SK-N-SH (cell line): ENCODE results near the gene SOCS3. TPM values are rescaled to one million over a fixed set of nuclear protein-coding genes. Genes with fewer than 3 reads are reported as not detected.

Source experiments
- CTCF ChIA-PET: fragments of 300-600, 350-600 bp; formaldehyde crosslinking; extraction: SDS; loops from one replicate; lab custom pipeline; 2021; lab: Yijun Ruan, JAX
- POLR2A ChIA-PET: fragments of 350-600 bp; sonication (Branson Sonifier 250); formaldehyde crosslinking; extraction: SDS; loops from one replicate; lab custom pipeline; 2020; ENCODE audit warnings: antibody characterized with exemption, inconsistent platforms; lab: Yijun Ruan, JAX
- DNase-seq: peaks from one replicate; pipeline ENCODE4 v3.0.0; 2012
- H2AFZ ChIP-seq: fragments of 200-600 bp; sonication (generic); 2 replicates; pipeline ENCODE4 v1.8.1; 2016; ENCODE audit warnings: antibody characterized with exemption, mild to moderate bottlenecking, low read depth
- H3F3A ChIP-seq: fragments of 200-600 bp; sonication (generic); replicated peaks from 2 replicates; pipeline ENCODE3; 2016; ENCODE audit warnings: antibody characterized with exemption, mild to moderate bottlenecking; ENCODE audit not compliant: insufficient read depth
- H3K27ac ChIP-seq, 2 experiments: fragments of 200-500 bp in 1 of 2; fragments of 200-600 bp in 1 of 2; sonication (Bioruptor generic) in 1 of 2; sonication (generic), shearing (Covaris generic) in 1 of 2; 2 replicates each; pipeline versions ENCODE4 v1.5.1 to v1.6.1; 2014 to 2016; ENCODE audit warnings: low read depth in 2 of 2, inconsistent platforms in 1 of 2, low read length in 1 of 2, mild to moderate bottlenecking in 1 of 2, mixed read lengths in 1 of 2
- H3K27me3 ChIP-seq: fragments of 200-600 bp; sonication (generic), shearing (Covaris generic); 2 replicates; pipeline ENCODE4 v1.6.1; 2016; ENCODE audit warnings: mixed run types; ENCODE audit not compliant: insufficient read depth
- H3K36me3 ChIP-seq, 2 experiments: fragments of 200-500 bp in 1 of 2; fragments of 200-600 bp in 1 of 2; sonication (Bioruptor generic) in 1 of 2; sonication (generic) in 1 of 2; replicated peaks in 1 of 2; 2 replicates each; pipeline versions ENCODE3 to v1.5.1; 2014 to 2016; ENCODE audit warnings: low read length in 1 of 2, mild to moderate bottlenecking in 1 of 2; ENCODE audit not compliant: insufficient read depth in 2 of 2, control insufficient read depth in 1 of 2
- H3K4me1 ChIP-seq, 2 experiments: fragments of 200-500 bp in 1 of 2; fragments of 200-600 bp in 1 of 2; sonication (Bioruptor generic) in 1 of 2; sonication (generic), shearing (Covaris generic) in 1 of 2; 2 replicates each; pipeline versions ENCODE4 v1.5.1 to v1.6.1; 2014 to 2016; ENCODE audit warnings: low read depth in 1 of 2, low read length in 1 of 2, mixed run types in 1 of 2; ENCODE audit not compliant: insufficient read depth in 2 of 2, control insufficient read depth in 1 of 2
- H3K4me2 ChIP-seq: fragments of 200-600 bp; sonication (generic), shearing (Covaris generic); 2 replicates; pipeline ENCODE4 v1.6.1; 2017; ENCODE audit warnings: mixed run types
- H3K4me3 ChIP-seq, 2 experiments: fragments of 200-500 bp in 1 of 2; fragments of 200-600 bp in 1 of 2; sonication (Bioruptor generic) in 1 of 2; sonication (generic), shearing (Covaris generic) in 1 of 2; 2 replicates each; pipeline versions ENCODE4 v1.5.1 to v1.8.1; 2014 to 2016; ENCODE audit warnings: low read depth in 2 of 2, inconsistent platforms in 1 of 2, low read length in 1 of 2, mild to moderate bottlenecking in 1 of 2, mixed read lengths in 1 of 2, moderate library complexity in 1 of 2
- H3K79me2 ChIP-seq: fragments of 200-600 bp; sonication (generic); 2 replicates; pipeline ENCODE4 v1.8.1; 2017; ENCODE audit warnings: mild to moderate bottlenecking; ENCODE audit not compliant: insufficient read depth
- H3K9ac ChIP-seq: fragments of 200-600 bp; sonication (generic); 2 replicates; pipeline ENCODE4 v1.6.1; 2017; ENCODE audit warnings: mixed run types
- H3K9me2 ChIP-seq: fragments of 200-600 bp; sonication (generic); 2 replicates; pipeline ENCODE4 v1.6.1; 2017; ENCODE audit warnings: mixed run types
- H3K9me3 ChIP-seq: fragments of 200-600 bp; sonication (generic); 2 replicates; pipeline ENCODE4 v1.6.1; 2017; ENCODE audit warnings: mixed run types, mild to moderate bottlenecking, moderate library complexity
- H4K20me1 ChIP-seq: fragments of 200-600 bp; sonication (generic); 2 replicates; pipeline ENCODE4 v1.6.1; 2017; ENCODE audit warnings: mild to moderate bottlenecking, mixed run types; ENCODE audit not compliant: insufficient read depth
- CTCF ChIP-seq: fragments of 200-600 bp; sonication (generic); IDR thresholded peaks from 2 replicates; pipeline ENCODE4 v1.6.1; 2017; ENCODE audit warnings: antibody characterized with exemption, mild to moderate bottlenecking, moderate library complexity
- EZH2phosphoT487 ChIP-seq: fragments of 200-600 bp; sonication (generic); IDR thresholded peaks from 2 replicates; pipeline ENCODE4 v1.6.1; 2017; ENCODE audit warnings: low read depth, mixed run types, mild to moderate bottlenecking, antibody characterized with exemption, moderate library complexity, borderline replicate concordance
- FOSL2 ChIP-seq: IDR thresholded peaks from 2 replicates; pipeline ENCODE4 v1.4.0; 2012; ENCODE audit warnings: low read depth, mild to moderate bottlenecking, moderate library complexity, borderline replicate concordance
- FOXM1 ChIP-seq: IDR thresholded peaks from 2 replicates; pipeline ENCODE4 v1.4.0; 2012; ENCODE audit warnings: low read depth, mild to moderate bottlenecking
- GATA2 ChIP-seq: sonication (generic); formaldehyde crosslinking; IDR thresholded peaks from 2 replicates; pipeline ENCODE4 v1.5.0; 2020; ENCODE audit warnings: mild to moderate bottlenecking, missing genetic modification reagents
- JUND ChIP-seq: IDR thresholded peaks from 2 replicates; pipeline ENCODE4 v1.4.0; 2012
- MEF2A ChIP-seq: IDR thresholded peaks from 2 replicates; pipeline ENCODE4 v1.4.0; 2012; ENCODE audit warnings: low read depth, borderline replicate concordance
- MXI1 ChIP-seq: IDR thresholded peaks from 2 replicates; pipeline ENCODE4 v1.6.1; 2012; ENCODE audit warnings: mild to moderate bottlenecking, low read depth, low read length, improper control_type of control experiment
- NRF1 ChIP-seq: IDR thresholded peaks from 2 replicates; pipeline ENCODE4 v1.6.1; 2012; ENCODE audit warnings: low read depth, mild to moderate bottlenecking, low read length
- SIN3A ChIP-seq: IDR thresholded peaks from 2 replicates; pipeline ENCODE4 v1.6.1; 2012; ENCODE audit warnings: low read depth, mild to moderate bottlenecking, low read length, moderate library complexity, borderline replicate concordance
- USF2 ChIP-seq: fragments of 150-350 bp; IDR thresholded peaks from 2 replicates; pipeline ENCODE4 v1.6.1; 2017; ENCODE audit warnings: antibody characterized with exemption, low read length, low read depth, borderline replicate concordance
- WGBS: methylation state at CpG from one replicate; pipeline ENCODE4 v1.1.6; 2017; ENCODE audit warnings: low lambda C conversion rate; 5-methylcytosine and 5-hydroxymethylcytosine counted together
- polyA plus RNA-seq, 3 experiments: library from polyadenylated mRNA; depleted of rRNA; stranded (reverse); fragments of >200 nt; gene quantifications; 2 replicates each; pipeline ENCODE4 v1.2.3, GENCODE V29; 2012
- TF ChIP-seq, protein P1 (sequence below): IDR thresholded peaks from 2 replicates; pipeline ENCODE4 v1.6.1; 2012; ENCODE audit warnings: mild to moderate bottlenecking, low read depth, low read length, moderate library complexity
- TF ChIP-seq, protein P2 (sequence below): fragments of 150-350 bp; IDR thresholded peaks from 2 replicates; pipeline ENCODE4 v1.6.1; 2016; ENCODE audit warnings: mild to moderate bottlenecking, low read depth, low read length

Gene SOCS3
- polyA plus RNA-seq, 1 of the 3 experiments (the other 2 are of a cell fraction): 24.9 TPM

DNA sequence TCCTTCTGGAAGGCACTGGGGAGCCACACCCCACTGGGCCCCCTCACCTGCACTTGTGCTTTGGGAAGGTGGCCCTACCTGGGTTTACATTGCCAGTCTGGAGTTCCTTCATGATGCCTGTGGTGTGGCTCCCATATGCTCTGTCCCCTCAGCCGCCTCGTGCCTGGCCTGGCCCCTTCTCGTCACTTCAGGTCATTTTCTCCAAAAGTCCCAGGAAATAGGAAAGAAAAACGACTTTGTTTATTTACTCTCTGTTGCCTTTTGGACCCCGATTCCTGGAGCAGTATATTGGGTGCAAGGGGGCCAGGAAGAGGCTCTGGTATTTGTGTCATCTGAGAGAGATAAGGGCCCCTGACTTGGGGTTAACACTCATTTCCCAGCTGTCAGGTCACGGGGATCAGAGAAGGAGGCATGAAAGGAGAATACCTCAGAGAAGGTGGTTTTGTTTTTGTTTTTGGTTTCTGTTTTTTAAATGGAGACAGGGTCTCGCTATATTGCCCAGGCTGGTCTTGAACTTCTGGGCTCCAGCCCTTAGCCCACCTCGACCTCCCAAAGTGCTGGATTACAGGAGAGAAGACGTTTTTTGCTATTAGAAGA lies 4.7 kb downstream of the SOCS3 start:
- H3K36me3 ChIP-seq: peaks cover 34 to 37% of the 10 kb centered on the region in 2 experiments
- H3K79me2 ChIP-seq: peaks cover 58% of the 10 kb centered on the region
- peaks cover 58% of the 10 kb centered on the region for H3F3A ChIP-seq
- no peaks in the 10 kb centered on the region for H3K9me3 ChIP-seq
- H2AFZ ChIP-seq: no peak overlapping the region
- no peaks in the 10 kb centered on the region for H3K27me3 ChIP-seq
- POLR2A ChIA-PET: no interaction called here
- no peak overlapping the region for H3K4me3 ChIP-seq
- no peaks in the 10 kb centered on the region for H3K9me2 ChIP-seq
- TF ChIP-seq MEF2A (no peak), GATA2 (CRISPR knock-in tag) (no peak), USF2 (no peak), EZH2phosphoT487 (no peak), MXI1 (no peak), FOSL2 (no peak), JUND (0 out of 2 replicates have a peak, but pooled peaks have one; percentile 14)
- TF ChIP-seq, all 33 proteins: peak for 1
- no peak for DNase-seq
- WGBS: 83% methylated on average over 9 of the region's 9 CpGs
- no peak overlapping the region; the same call in 1 of the 2 replicates for H3K9ac ChIP-seq
- peaks cover 52 to 54% of the 10 kb centered on the region in 2 experiments for H3K4me1 ChIP-seq
- H3K4me2 ChIP-seq: peak overlapping the region; percentile 98
- CTCF ChIA-PET: interaction anchor here (0.6 kb wide), 1 partner anchor 581 kb away, joined by 3 read pairs; no protein-coding TSS in a partner anchor
- H3K27ac ChIP-seq: peak overlapping the region in 1 of 2 experiments; percentile 91; a peak in 2 of 4 replicates
- peaks cover 34% of the 10 kb centered on the region for H4K20me1 ChIP-seq

GRCh38 chr17:78353834-78354233 lies 6.0 kb downstream of the SOCS3 start:
- H3K27me3 ChIP-seq: no peaks in the 10 kb centered on the region
- WGBS: 95% methylated on average over 8 of the region's 8 CpGs
- H4K20me1 ChIP-seq: peaks cover 26% of the 10 kb centered on the region
- DNase-seq: no peak
- peak overlapping the region; percentile 51; the same call in 1 of the 2 replicates for H3K9ac ChIP-seq
- ChIA-PET CTCF (interaction anchor here (0.8 to 1.4 kb wide), 3 partner anchors 11 to 313 kb away, joined by 3 read pairs; no protein-coding TSS in a partner anchor), POLR2A (no interaction called here)
- H3K27ac ChIP-seq: peak overlapping the region; percentile 87 to 91
- peaks cover 34 to 37% of the 10 kb centered on the region in 2 experiments for H3K36me3 ChIP-seq
- TF ChIP-seq, protein P1, sequence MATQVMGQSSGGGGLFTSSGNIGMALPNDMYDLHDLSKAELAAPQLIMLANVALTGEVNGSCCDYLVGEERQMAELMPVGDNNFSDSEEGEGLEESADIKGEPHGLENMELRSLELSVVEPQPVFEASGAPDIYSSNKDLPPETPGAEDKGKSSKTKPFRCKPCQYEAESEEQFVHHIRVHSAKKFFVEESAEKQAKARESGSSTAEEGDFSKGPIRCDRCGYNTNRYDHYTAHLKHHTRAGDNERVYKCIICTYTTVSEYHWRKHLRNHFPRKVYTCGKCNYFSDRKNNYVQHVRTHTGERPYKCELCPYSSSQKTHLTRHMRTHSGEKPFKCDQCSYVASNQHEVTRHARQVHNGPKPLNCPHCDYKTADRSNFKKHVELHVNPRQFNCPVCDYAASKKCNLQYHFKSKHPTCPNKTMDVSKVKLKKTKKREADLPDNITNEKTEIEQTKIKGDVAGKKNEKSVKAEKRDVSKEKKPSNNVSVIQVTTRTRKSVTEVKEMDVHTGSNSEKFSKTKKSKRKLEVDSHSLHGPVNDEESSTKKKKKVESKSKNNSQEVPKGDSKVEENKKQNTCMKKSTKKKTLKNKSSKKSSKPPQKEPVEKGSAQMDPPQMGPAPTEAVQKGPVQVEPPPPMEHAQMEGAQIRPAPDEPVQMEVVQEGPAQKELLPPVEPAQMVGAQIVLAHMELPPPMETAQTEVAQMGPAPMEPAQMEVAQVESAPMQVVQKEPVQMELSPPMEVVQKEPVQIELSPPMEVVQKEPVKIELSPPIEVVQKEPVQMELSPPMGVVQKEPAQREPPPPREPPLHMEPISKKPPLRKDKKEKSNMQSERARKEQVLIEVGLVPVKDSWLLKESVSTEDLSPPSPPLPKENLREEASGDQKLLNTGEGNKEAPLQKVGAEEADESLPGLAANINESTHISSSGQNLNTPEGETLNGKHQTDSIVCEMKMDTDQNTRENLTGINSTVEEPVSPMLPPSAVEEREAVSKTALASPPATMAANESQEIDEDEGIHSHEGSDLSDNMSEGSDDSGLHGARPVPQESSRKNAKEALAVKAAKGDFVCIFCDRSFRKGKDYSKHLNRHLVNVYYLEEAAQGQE: no peak
- TF ChIP-seq CTCF: no peak
- no peak for TF ChIP-seq EZH2phosphoT487
- no peak for TF ChIP-seq GATA2 (CRISPR knock-in tag)
- TF ChIP-seq MEF2A: no peak
- no peak for TF ChIP-seq SIN3A
- no peak for TF ChIP-seq FOSL2
- no peak for TF ChIP-seq NRF1
- TF ChIP-seq FOXM1: no peak
- TF ChIP-seq MXI1: no peak
- TF ChIP-seq, protein P2, sequence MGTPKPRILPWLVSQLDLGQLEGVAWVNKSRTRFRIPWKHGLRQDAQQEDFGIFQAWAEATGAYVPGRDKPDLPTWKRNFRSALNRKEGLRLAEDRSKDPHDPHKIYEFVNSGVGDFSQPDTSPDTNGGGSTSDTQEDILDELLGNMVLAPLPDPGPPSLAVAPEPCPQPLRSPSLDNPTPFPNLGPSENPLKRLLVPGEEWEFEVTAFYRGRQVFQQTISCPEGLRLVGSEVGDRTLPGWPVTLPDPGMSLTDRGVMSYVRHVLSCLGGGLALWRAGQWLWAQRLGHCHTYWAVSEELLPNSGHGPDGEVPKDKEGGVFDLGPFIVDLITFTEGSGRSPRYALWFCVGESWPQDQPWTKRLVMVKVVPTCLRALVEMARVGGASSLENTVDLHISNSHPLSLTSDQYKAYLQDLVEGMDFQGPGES: no peak
- peak overlapping the region; percentile 73 for H3K4me2 ChIP-seq
- no peaks in the 10 kb centered on the region for H3K9me2 ChIP-seq
- peaks cover 52 to 54% of the 10 kb centered on the region in 2 experiments for H3K4me1 ChIP-seq
- peaks cover 48% of the 10 kb centered on the region for H3K79me2 ChIP-seq
- no peaks in the 10 kb centered on the region for H3K9me3 ChIP-seq
- H3F3A ChIP-seq: peaks cover 58% of the 10 kb centered on the region
- H2AFZ ChIP-seq: no peak overlapping the region
- H3K4me3 ChIP-seq: no peak overlapping the region
